Left colon (tissue), 2 donors: ENCODE results near the gene STK32C. TPM values are rescaled to one million over a fixed set of nuclear protein-coding genes. Genes with fewer than 3 reads are reported as not detected.

Experiments used
- ATAC-seq: fragments of 200-7000 bp; cut with Tn5 transposase; one replicate; pipeline ENCODE4 v1.9.1; 2020; ENCODE audit warnings: mild to moderate bottlenecking, moderate library complexity
- DNase-seq, 2 donors: peaks; one replicate each; pipeline ENCODE4 v3.0.0-alpha.2; 2020
- intact Hi-C, 2 donors: fragments of 100-400 bp; cut with DNase I in 1 of 2; cut with micrococcal nuclease in 1 of 2; formaldehyde crosslinking; loops; one replicate each; pipeline versions ENCODE4 v1.11.2 to v1.14.0; 2022; cut with DNase I, micrococcal nuclease
- total RNA-seq, 2 donors: library from RNA; stranded (reverse); fragmentation: NEBNext Ultra II Directional; extraction: Animal tissue kit (Norgen Biotek cat#: 25700); gene quantifications; one replicate each; pipeline ENCODE4 v1.2.1, GENCODE V29; 2021
- donor health status: DM: no; HTN: no; CAD: no.
- donor health status: DM: yes; HTN: yes; CAD: no.

STK32C gene
- total RNA-seq, 2 donors from 2014 or later, result 8.4 to 10.0 TPM

GRCh38 chr10:132257907-132258306 lies 49.8 kb downstream of the STK32C start:
- ATAC-seq, result no peak
- intact Hi-C loops, result no loop called here
- no peak for DNase-seq

- DNase-seq, result no peak
- no peak for ATAC-seq
- intact Hi-C loops, result no loop called here
These were observed 50.5 kb downstream of the STK32C start for GRCh38 chr10:132257271-132257670.

GRCh38 chr10:132256866-132257265 lies 50.9 kb downstream of the STK32C start:
- ATAC-seq, result no peak
- intact Hi-C loops, result no loop called here
- DNase-seq, result no peak

GRCh38 chr10:132255489-132256344 lies 52.0 kb downstream of the STK32C start:
- intact Hi-C loops, result no loop called here
- no peak for ATAC-seq
- no peak for DNase-seq

- intact Hi-C loops, result no loop called here
- DNase-seq (no peak), ATAC-seq (no peak)
These were observed 52.9 kb downstream of the STK32C start for GRCh38 chr10:132254841-132255240.

- ATAC-seq (no peak), DNase-seq (no peak)
- intact Hi-C loops, result no loop called here
These were observed 54.6 kb downstream of the STK32C start for GRCh38 chr10:132253092-132253687.

GRCh38 chr10:132252412-132252811 lies 55.3 kb downstream of the STK32C start:
- ATAC-seq, result no peak

GRCh38 chr10:132251928-132252327 lies 55.8 kb downstream of the STK32C start:
- ATAC-seq (no peak), DNase-seq (no peak)
- intact Hi-C loops, result no loop called here

More at GRCh38 chr10:132252412-132252811, 55.3 kb downstream of the STK32C start:
- DNase-seq, result no peak
- intact Hi-C loops, result no loop called here

- DNase-seq (no peak), ATAC-seq (no peak)
- intact Hi-C loops, result no loop called here
These were observed 57.0 kb downstream of the STK32C start for GRCh38 chr10:132250481-132251475.

- ATAC-seq (no peak), DNase-seq (no peak)
- intact Hi-C loops, result no loop called here
These were observed 57.9 kb downstream of the STK32C start for GRCh38 chr10:132249824-132250375.

GRCh38 chr10:132249226-132249724 lies 58.5 kb downstream of the STK32C start:
- ATAC-seq (no peak), DNase-seq (no peak)
- intact Hi-C loops, result no loop called here

- DNase-seq (peak; percentile 64 to 76), ATAC-seq (peak; percentile 95)
- intact Hi-C loops, result no loop called here
These were observed 59.1 kb downstream of the STK32C start for GRCh38 chr10:132248455-132249225.

- no peak for ATAC-seq
- intact Hi-C loops, result no loop called here
These were observed 59.8 kb downstream of the STK32C start for GRCh38 chr10:132247943-132248342.

GRCh38 chr10:132246296-132246695 lies 61.5 kb downstream of the STK32C start:
- no peak for DNase-seq
- ATAC-seq, result no peak
- intact Hi-C loops, result no loop called here

More at GRCh38 chr10:132247943-132248342, 59.8 kb downstream of the STK32C start:
- DNase-seq, result no peak

- ATAC-seq, result no peak
- no peak for DNase-seq
- intact Hi-C loops, result no loop called here
These were observed 62.7 kb downstream of the STK32C start for GRCh38 chr10:132245056-132245455.

GRCh38 chr10:132243626-132244025 lies 64.1 kb downstream of the STK32C start:
- DNase-seq (no peak), ATAC-seq (no peak)
- intact Hi-C loops, result no loop called here

GRCh38 chr10:132243141-132243540 lies 64.6 kb downstream of the STK32C start:
- intact Hi-C loops, result no loop called here
- ATAC-seq (no peak), DNase-seq (no peak)
